AG09319 (cell line): ENCODE data around the gene TRIM43.
"Not testable (repeated sequence)": the region's sequence is repeated elsewhere in the genome, so short reads cannot be mapped to it uniquely, and the experiment has no call there.

ENCODE experiments used
- DNase-seq: peaks from one replicate; pipeline ENCODE4 v3.0.0-alpha.2; 2010; ENCODE audit warnings: low read depth; ENCODE audit errors: extremely low read depth

The TRIM43 gene

DNA sequence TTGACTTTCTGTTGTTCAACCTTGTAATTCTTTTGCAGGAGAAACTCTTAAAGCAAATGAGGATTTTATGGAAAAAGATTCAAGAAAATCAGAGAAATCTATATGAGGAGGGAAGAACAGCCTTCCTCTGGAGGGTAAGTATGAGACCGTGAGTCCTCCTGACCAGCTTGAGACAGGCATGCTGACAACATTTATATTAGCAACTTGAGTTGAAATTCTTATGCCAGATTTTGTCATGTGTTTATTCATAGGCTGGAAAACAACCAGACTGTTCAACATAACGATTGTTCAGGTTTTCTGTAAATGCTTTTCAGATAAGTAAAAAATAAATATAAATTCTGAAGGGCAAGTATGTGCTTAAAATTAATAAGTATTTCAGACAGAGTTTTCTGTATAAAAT is 3.2 kb downstream of the TRIM43 start:
- not testable (repeated sequence) for DNase-seq

DNA sequence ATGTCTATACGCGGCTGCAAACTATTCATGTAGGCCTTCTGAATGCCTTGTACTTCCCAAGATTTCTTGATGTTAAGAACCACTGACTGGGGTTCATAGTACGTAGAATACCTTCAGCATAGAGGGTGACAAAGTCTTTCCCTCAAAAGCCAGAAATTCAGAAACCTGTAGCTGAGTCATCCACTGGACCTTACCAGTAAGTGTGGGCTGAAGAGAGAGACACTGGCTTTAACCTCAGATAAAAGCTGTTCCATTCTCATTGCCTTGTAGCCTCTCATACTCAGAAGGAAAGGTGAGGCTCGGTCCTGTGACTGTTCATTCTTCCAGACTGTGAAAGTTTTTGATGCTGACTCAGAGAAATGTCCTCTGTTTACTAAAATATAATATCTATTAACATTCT is 9.5 kb downstream of the TRIM43 start:
- DNase-seq: not testable (repeated sequence)

DNA sequence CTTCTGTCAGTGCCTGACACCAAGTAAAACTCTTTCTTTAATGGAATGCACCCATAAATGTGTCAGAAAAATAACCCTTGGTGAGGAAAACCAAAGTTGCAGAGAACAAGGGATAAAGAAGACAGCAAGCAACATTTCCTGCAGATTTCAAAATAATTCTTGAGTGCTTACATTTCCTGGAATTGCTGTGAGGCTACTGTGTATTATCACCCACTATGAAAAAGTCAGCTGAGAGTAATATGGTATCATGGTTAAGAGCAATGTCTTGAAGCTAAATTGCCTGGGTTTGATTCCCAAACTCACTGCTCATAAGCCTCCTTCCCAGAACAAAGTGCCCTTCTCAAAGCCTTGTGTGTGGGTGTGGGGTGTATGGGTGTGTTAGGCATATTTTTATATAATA is 10.3 kb downstream of the TRIM43 start:
- DNase-seq: not testable (repeated sequence)

DNA sequence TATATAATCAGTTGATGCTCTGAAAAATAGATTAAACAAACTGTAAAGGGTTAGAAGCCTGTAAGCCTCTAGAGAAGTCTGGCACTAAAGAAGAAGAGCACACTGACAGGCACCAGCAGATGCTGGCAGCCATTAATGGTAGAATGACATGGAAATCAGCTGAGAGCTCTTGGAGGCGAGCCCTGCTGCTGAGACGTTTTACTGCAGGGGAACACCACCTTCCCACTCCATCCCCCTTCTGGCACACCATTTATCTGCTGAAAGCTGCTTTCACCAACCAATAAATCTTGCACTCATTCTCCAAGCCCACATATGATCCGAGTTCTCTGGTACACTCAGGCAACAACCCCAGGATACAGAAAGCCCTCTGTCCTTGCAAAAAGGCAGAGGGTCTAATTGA is 16.6 kb downstream of the TRIM43 start:
- not testable (repeated sequence) for DNase-seq

DNA sequence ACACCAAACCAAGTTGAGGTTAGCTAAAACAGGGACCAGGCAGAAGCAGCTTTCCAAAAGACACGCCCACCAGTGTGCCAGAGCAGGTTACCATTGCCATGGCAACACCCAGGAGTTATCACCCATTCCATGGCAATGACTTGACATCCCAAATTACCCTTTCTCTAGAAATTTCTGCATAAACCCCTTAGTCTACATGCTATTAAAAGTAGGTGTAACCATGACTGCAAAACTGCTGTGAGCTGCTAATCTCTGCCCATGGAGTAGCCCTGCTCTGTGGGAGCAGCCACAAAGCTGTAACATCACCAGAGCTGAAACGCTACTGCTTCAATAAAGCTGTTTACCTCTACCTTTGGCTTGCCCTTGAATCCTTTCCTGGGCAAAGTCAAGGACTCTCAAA is 18.0 kb downstream of the TRIM43 start:
- DNase-seq: not testable (repeated sequence)

DNA sequence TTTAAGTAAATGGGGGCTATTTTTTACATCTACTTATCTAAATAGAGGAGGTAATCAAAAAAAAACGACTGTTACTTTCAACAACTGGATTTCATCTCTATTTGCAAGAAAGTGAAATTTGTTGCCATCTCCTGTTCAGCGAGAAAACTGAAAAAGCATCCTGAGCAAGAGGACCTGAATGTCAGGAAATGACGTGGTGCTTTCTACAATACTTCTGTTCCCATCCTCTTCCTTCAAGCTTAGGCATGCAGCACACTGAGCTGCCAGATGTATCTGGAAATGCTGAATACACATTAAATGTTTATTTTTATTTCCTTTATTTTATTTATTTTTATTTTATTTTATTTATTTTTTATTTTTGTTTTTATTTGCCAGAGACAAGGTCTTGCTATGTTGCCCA is 21.2 kb downstream of the TRIM43 start:
- not testable (repeated sequence) for DNase-seq

DNA sequence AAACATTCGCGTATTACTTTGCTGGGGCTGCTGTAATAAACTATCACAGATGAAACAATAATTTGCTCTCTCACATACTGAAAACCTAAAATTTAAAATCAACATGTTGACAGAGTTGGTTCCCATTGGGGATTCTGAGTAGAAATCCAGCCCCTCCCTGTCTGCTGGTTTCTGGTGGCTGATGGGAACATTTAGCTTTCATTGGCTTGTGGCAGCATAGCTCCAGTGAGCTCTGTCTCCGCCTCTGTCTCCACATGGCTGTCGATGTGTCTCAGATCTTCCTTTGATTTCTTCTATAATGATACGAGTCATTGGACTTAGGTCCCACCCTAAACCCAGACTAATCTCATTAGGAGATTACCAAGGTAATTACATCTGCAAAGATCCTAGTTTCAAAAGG is 30.9 kb downstream of the TRIM43 start:
- DNase-seq: not testable (repeated sequence)

DNA sequence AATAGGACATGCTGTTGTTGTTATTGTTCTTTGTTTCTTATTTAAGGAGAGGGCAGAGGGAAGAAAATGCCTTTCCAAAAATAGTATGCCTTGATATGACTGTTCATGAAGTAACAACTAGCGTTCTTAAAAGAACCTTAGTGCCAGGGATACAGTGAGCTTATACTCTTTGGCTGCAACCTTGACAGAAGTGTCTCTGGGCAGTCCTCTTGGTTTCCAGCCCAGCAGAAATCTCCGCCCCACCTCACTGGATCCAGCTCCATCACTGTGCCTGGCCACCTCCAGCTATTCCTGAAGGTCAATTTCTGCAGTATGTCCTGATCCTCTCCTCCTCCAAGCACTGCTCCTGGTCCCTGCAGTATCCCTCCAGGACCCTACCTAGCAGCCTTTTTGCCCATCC is 39.2 kb downstream of the TRIM43 start:
- not testable (repeated sequence) for DNase-seq

DNA sequence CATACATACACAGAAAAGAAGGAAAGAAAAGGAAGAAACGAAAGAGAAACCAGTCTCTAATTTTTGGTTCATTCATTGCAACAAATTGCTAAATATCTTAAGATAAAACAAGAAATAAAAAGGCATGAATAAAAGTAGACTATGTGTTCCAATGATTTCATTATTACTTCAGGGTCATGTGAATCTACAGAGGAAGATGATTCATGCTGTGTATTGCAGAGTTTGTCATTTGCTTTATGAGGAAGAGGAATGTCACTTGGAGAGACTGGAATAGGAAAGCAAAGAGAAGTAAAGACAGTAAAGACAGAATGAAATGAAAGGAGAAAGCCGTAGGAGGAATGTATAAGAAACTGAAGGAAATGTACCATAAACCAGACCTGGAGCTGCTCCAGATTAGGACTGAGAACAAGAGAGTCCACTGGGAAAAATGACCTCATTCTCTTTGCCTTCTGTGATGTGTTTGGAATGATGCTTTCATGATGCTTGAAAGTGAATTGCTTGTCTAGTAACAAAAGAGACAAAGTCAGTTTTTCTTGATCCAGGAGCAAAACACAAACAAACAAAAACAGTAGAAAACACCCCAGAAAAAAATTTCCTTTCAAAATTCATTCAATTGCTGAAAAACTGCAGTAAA is 41.9 kb downstream of the TRIM43 start:
- not testable (repeated sequence) for DNase-seq

DNA sequence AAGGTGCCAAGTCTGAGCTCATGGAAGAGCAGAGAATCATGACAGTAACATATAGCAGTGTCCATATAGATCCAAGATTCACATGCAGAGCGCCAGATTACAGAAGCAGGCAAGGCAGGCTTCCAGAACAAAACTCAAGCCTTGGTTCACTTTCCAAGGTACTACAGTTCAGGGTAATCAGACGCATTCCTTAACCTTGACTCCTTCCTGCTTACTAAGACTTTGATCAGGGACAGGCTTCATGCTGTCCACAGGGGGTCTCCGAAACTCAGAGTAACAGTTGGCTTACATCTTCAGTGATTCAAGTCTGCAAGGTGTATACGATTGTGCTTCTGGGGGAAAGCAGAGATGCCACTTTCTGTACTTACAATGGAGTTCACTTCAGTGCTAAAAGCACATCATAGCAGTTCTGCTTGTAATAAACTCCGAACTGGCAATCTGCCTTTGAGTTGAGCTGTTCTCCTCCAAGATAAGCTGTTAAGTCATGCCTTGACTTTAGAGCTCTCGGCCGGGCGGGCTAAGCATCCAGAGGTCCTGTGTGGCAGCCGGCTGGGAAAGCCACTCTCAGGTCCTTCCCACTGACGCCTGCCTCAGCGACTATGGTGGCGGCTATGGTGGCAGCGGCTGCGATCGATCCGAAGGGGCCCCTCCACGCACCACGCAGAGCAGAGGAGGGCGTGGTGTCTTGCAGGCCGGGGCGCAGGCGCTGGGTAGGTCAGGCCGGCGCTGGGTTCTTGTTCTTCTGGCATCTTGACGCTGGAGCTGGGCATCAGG is 48.9 kb downstream of the TRIM43 start:
- not testable (repeated sequence) for DNase-seq

DNA sequence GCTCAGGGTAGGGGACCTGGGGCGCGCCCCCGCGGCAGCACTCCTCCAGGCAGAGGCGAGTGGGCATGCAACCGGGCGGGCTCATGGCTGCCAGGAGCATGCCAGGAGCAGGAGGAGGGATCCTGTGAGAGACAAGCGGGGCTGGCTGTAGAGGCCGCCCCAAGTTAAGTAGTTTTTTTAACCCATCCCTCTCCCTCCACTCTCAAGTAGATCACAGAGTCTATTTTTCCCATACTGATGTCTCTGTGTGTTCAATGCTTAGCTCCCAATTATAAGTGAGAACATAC is 49.4 kb downstream of the TRIM43 start:
- DNase-seq: not testable (repeated sequence)

DNA sequence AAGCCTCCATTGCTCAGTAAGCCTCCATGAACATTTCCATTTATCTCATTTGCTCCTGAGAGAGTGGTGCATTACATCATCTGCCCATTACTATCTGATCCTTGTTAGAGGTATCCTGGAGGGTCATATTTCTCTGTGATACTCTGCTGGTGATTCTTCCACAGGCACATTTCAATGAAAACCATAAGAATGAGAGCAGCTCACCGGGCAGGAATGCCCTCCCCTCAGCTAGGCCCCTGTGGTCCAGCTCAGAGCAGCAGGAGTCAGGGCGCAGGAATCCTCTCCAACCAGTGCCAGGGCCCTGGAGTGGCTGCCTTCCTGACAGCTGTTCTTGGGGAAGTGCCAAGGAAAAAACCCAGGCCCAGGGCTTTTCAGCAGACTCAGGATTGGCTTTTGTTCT is 50.0 kb downstream of the TRIM43 start:
- DNase-seq: not testable (repeated sequence)

DNA sequence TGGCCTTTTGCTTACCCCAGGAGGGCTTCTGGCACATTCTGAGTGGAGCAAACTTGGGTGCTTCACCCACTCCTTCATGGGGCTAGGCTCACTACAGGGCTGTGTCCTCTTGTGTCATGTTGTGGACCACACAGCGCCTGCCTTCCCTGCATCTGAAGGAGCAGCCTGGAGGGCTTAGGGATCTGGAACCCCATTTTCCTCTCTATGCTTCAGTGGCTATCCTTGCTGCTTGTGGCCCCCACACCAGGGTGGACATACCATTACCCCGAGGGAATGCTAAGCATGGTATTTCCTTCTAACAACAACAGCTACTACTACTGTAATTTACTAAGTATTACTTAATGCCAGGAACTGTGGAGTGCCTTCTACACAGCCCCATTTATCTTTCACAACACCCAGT is 50.6 kb downstream of the TRIM43 start:
- DNase-seq: not testable (repeated sequence)

DNA sequence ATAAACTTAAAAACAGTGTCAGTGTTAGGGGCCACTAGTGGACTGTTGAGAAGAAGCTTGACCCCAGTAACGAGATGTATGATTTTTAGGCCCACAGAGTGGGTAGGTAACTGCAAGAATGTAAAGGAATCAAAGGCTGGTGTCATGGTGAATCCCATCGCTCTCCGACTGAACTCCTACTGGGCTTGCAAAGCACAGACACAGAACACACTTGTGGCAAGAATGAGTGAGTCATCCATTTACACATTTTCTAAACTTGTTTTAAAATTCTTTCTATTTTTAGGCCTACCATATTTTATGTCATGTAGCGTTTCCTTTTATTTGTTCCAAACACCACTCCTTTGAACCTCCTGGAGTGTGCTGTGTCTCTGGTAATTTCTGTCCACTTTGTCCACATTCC is 51.1 kb downstream of the TRIM43 start:
- DNase-seq: not testable (repeated sequence)

DNA sequence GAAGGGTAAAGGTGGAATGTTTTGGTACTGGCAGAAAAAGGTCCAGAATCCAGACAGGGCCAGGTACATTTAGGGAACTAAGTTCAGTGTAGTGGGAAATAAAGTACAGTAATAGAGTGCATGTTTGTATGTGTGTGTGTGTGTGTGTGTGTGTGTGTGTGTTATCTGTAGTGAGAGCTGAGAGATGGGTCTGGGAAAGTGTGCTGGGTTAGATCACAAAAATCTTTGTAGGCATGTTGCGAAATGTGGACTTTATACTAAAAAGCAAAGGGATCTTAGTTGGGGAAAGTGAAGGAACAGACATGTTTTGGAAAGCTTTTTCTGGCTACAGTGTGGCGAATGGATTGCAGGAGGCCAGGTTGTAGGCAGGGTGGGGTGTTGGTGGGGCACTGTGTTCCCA is 53.5 kb downstream of the TRIM43 start:
- not testable (repeated sequence) for DNase-seq

DNA sequence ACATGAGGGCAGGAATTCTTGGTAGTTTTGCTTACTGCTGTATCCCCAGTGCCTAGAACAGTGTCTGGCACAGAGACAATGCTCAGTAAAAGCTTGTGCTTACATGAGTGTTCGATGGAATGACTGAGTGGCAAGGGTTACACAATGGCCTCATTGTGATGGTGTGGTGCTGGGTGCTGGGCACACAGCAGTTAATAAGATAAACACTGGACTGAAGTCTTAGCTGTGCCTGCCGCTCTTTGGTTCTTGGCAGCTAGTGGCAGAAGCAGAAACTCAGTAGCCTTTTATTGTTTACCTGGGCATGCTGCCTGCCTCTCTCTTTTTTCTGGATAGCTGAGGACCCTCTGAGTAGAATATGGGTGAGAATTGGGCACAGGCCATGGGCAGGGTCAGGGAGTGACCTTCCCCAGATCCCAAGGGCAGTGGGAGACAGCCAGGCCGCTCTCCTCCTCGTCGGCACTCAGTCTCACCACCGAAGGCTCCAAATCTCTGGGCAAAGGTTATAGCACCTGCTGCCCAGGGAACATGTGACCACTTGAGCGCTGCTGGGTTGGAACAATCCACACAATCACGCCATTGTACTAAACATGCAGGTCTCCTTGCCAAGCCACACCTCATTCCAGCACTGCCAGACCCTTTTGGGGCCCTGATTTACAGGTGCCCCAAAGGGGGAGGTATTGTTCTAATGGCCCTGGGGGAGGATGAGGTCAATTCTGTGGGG is 54.6 kb downstream of the TRIM43 start:
- DNase-seq: not testable (repeated sequence)

DNA sequence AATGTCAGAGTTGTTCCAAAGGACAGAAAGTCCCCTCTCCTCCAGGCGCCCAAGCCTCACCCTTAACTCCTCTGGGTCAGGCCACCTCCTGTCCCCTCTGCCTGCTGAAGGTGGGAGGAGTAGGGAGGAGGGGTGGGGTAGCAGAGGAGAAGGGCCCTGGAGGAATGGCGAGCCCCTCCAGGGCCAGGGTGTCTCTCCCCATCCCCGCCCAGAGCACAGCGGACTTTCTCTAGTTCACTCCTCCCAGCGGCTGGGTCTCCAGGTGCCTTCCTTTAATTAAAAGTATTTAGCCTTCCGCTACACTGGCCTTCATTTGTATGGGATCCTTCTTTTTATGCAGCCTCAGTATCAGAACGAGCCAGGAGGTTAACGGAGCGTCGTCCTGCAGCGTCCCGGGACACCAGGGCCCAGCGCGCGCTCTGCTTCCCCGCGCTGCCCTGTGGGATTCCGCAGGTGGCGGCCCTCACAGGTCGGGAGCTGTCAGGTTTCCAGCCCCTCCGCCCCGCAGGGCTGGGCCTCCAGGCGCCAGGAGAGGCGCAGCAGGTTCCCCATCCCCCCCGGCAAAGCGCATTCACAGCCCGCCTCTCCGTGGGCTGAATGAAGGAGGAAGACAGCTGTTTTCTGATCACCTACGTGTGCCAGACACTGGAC is 57.2 kb downstream of the TRIM43 start:
- not testable (repeated sequence) for DNase-seq
